Measurements from ENCODE around the gene HLA-A.
"Not testable (repeated sequence)": the region's sequence is repeated elsewhere in the genome, so short reads cannot be mapped to it uniquely, and the experiment has no call there.

HLA-A gene

DNA sequence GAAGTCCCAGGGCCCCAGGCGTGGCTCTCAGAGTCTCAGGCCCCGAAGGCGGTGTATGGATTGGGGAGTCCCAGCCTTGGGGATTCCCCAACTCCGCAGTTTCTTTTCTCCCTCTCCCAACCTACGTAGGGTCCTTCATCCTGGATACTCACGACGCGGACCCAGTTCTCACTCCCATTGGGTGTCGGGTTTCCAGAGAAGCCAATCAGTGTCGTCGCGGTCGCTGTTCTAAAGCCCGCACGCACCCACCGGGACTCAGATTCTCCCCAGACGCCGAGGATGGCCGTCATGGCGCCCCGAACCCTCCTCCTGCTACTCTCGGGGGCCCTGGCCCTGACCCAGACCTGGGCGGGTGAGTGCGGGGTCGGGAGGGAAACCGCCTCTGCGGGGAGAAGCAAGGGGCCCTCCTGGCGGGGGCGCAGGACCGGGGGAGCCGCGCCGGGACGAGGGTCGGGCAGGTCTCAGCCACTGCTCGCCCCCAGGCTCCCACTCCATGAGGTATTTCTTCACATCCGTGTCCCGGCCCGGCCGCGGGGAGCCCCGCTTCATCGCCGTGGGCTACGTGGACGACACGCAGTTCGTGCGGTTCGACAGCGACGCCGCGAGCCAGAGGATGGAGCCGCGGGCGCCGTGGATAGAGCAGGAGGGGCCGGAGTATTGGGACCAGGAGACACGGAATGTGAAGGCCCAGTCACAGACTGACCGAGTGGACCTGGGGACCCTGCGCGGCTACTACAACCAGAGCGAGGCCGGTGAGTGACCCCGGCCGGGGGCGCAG, at the start of gene HLA-A:
HLA-A (plus strand) TSS at position 258 of the 778 bp plus-strand sequence; CDS start at position 280, 22 bp downstream.
- DNase-seq, result peak; percentile 92

- no peak for DNase-seq
Observed at GRCh38 chr6:29892696-29893095, 49.6 kb upstream of the HLA-A start.

- no peak for DNase-seq
Observed at GRCh38 chr6:29899281-29899680, 43.1 kb upstream of the HLA-A start.

DNA sequence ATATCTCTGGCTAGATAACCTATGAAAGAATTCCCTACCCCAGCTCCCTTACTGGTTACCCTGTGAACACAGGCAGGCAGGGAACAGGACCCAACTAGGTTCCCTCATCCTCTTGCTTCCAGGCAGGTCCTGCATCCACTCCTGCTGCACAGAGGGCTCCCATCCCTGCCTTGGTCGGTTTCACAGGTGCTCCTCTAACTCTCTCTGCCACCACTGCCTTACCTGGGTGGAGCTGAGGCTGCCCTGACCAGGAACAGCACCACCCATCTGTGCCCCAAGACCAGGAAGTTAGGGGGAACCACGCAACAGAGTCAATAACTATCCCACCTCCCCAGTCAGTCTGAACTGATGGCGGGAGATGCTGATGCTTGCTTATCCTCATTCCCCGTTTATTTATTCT, 37.0 kb upstream of the HLA-A start:
- no peak for DNase-seq

- DNase-seq, result no peak
Observed at GRCh38 chr6:29907637-29908340, 34.5 kb upstream of the HLA-A start.

DNA sequence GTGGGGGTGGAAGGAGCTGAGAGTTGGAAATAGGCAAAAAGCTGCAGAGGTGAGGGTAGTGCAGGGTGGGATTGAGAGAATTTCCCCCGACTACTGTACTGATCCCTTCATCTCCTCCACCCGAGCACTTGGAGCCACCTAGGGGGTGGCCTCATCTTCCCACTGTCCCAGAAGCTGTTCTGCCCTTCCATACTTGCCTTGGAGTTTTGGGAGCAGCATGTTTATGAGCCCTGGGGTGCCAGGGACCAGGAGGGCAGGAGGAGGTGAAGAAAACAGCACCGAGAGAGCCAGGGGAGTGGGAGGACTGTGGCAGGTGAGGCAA, 34.0 kb upstream of the HLA-A start:
- no peak for DNase-seq

GRCh38 chr6:29908710-29909109, 33.6 kb upstream of the HLA-A start:
- no peak for DNase-seq

DNA sequence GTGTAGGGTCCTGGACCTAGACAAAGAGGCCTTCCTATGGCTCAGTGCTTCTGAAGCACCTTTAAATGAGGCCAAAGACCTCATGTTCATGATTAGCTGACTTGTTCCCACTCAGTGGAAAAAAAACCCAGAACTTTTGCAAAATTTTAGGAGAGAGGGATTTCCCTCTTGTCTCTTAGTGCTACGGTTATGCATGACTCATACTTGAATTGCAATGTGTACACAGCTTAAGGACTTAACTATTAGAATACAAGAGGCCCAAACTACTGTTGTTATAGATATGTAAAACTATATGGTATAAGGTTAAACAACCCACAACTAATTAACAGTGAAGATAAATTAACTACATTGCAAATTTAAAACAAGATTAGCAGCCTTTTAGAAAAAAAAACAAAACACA, 32.3 kb upstream of the HLA-A start:
- DNase-seq, result no peak

DNA sequence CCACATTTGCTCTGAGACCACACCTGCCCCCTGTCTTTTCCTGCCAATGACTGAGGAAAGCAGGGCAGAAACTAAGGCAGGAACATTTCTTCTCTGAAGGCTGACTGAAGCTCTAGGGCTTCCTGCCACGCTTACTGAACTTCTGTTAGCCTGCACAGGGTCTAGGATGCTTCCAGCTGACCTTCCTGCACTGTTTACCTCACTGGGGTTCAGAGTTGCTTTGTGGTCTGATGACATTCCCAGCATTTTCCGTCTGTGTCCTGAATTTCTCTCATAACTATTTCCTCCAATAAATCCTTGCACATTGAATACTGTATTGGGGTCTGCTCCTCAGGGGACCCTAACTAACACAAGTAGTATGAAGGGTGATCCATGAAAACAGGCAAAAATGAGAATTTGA, 29.5 kb upstream of the HLA-A start:
- no peak for DNase-seq

DNA sequence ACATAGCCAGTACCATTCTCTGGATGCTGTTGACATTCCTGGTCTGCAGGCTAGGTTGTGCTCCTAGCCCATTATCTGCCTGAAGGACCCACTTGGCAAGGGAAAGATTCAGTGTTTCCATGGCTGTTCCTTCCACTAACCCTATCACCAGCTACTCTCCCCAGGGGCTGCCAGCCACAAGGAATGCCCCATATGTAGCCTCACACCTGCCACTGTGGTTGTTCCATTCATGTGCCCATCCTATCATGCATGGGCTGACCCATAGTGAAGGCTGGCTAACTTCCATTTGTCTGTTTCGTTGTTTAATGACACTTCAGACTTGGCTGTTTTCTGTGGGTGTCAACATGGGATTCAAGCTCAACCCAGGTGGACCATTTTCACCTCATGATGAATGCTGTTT, 25.6 kb upstream of the HLA-A start:
- DNase-seq, result no peak

- DNase-seq, result no peak
Observed at GRCh38 chr6:29917857-29918256, 24.5 kb upstream of the HLA-A start.

DNA sequence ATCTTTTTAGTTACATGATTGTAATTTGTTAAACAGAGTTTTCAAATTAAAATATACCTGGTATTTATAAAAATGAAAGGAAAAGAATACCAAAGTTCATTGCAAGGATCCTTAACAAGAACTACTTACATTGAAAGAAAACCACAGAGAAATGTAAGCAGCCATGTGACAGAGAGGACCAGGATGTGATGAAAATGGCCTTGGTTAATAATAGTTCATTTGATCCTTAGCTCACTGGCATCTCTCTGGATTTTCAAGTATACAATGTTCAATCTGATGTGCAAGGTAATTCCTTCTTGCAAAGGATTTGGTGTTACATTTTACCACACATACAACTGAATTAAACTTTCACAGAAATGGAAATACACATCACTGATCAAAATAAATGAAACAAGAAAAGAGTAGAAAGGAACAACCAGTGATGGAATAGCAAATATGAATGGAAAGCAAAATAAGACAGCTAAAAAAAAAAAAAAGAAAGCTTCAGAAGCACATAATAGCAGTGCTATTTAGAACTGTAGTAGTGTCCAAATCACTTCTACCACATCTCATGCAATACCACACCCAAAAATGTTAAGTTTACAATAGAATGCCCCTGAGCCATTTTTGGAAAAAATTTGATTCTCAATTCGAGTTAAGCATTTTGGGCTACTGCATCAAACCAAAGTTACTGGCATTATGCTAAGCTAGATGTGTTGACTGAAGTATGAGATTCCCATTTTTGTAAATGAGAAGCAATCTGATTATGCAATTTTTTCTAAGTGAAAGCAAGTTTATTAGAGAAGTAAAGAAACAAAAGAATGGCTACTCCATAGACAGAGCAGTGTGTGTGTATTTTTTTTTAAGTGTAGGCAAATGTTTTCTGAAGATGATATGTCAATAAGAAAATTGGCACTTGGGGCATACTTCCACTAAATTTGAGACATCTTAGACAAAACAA, 22.6 kb upstream of the HLA-A start:
- DNase-seq, result no peak

- DNase-seq, result no peak
Observed at GRCh38 chr6:29924287-29924686, 18.0 kb upstream of the HLA-A start.

DNA sequence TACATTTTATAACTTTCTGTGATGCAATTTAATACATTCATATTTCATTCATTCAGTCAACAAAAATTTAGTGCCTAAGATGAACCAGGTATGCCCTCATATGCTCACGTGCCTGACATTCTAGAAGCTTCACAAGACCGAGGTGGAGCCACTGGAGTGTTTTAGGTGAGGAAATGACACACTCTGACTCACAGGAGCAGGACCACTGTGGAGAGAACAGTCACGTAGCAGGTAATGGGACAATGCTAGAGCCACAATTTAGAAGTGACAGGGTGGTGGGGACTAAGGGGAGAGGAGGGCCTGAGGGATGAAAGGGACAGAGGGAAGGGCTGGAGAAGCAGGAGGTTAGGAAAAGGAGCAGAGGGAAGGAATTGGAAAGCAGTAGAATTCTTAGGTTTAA, 17.6 kb upstream of the HLA-A start:
- DNase-seq, result no peak

DNA sequence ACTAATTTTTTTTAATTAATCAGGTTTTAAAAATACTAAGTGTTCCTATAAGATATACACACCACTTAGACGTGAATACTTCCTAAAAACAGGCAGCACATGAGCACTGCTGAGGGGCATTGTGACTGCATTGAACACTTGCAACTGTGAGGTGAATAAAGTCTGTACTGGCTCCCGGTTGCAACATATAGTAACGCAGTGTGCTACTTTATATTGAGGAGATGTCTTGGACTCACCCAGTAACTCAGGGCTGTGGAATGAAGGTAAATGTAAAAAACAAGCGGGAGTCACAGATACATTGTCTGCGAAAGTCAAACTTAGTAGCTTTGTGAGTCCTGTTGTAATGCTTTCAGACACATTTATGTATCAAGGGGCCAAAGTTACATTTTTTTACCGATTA, 17.0 kb upstream of the HLA-A start:
- no peak for DNase-seq

GRCh38 chr6:29925727-29926412, 16.5 kb upstream of the HLA-A start:
- no peak for DNase-seq

GRCh38 chr6:29926413-29927274, 15.7 kb upstream of the HLA-A start:
- peak; percentile 68 for DNase-seq

DNA sequence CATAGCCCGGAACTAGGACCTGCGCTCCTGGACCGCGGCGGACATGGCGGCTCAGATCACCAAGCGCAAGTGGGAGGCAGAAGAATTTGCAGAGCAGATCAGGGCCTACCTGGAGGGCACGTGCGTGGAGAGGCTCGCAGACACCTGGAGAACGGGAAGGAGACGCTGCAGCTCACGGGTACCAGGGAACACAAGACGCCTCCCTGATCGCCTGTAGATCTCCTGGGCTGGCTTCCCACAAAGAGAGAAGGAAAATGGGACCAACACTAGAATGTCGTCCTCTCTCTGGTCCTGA, 15.1 kb upstream of the HLA-A start:
- DNase-seq, result no peak

- no peak for DNase-seq
Observed at GRCh38 chr6:29927841-29928388, 14.4 kb upstream of the HLA-A start.

GRCh38 chr6:29930047-29930446, 12.3 kb upstream of the HLA-A start:
- not testable (repeated sequence) for DNase-seq

GRCh38 chr6:29933955-29934354, 8.4 kb upstream of the HLA-A start:
- no peak for DNase-seq

All from activated gamma-delta T cell treated with Interleukin-2 at 50 U/mL for 16 hours (primary cell).